GM18951 (cell line): ENCODE results near the gene TMED4.
"Not testable (repeated sequence)": the region's sequence is repeated elsewhere in the genome, so short reads cannot be mapped to it uniquely, and the experiment has no call there.

Experiments used
- POLR2A ChIP-seq: IDR thresholded peaks from 4 replicates; pipeline ENCODE4 v1.6.1; 2011; ENCODE audit warnings: mild to moderate bottlenecking; ENCODE audit not compliant: insufficient read length, insufficient read depth; ENCODE audit errors: extremely low read depth
- in situ Hi-C: fragments of 300-500 bp; cut with MboI; formaldehyde crosslinking; loops from one replicate; pipeline ENCODE4 v1.12.0; 2022; ENCODE audit warnings: low sequenced_read_pairs, mixed read lengths, inconsistent platforms; ENCODE audit not compliant: unreplicated experiment

The TMED4 gene

GRCh38 chr7:44557485-44557884 is 24.5 kb downstream of the TMED4 start:
- in situ Hi-C loops, result no loop called here
- TF ChIP-seq POLR2A, result no peak

DNA sequence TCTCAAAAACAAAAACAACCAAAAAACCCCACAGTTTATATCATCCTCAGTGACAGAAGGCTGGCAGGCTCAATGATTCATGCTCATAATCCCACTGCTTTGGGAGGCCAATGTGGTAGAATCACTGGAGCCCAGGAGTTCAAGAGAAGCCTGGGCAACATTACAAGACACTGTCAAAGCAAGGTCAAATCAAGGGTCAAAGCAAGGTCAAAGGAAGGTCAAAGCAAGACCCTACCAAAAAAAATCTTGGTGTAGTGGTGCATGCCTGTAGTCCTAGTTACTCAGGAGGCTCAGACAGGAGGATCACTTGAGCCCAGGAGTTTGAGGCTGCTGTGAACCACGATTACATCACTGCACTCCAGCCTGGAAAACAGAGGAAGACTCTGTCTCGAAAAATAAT is 26.7 kb downstream of the TMED4 start:
- in situ Hi-C loops, result no loop called here
- TF ChIP-seq POLR2A, result no peak

- in situ Hi-C loops, result not testable (repeated sequence)
Measured at GRCh38 chr7:44552473-44553005, 29.5 kb downstream of the TMED4 start.

GRCh38 chr7:44549457-44549856 is 32.6 kb downstream of the TMED4 start:
- no peak for TF ChIP-seq POLR2A
- in situ Hi-C loops, result no loop called here

DNA sequence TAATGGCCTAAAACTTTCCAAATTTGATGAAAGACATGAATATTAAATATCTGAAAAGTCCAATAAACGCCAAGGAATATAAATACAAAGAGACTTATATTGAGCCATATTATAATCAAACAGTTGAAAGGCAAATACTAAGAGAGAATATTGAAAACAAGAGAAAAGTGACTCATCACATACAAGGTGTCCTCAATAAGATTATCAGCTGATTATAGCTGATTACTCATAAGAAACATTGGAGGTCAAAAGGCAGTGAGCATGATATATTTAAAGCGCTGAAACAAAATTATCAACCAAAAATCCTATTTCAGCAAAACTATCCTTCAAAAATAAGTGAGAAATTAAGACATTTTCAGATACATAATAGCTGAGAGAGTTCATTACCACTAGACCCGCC is 33.1 kb downstream of the TMED4 start:
- no peak for TF ChIP-seq POLR2A
- in situ Hi-C loops, result no loop called here

DNA sequence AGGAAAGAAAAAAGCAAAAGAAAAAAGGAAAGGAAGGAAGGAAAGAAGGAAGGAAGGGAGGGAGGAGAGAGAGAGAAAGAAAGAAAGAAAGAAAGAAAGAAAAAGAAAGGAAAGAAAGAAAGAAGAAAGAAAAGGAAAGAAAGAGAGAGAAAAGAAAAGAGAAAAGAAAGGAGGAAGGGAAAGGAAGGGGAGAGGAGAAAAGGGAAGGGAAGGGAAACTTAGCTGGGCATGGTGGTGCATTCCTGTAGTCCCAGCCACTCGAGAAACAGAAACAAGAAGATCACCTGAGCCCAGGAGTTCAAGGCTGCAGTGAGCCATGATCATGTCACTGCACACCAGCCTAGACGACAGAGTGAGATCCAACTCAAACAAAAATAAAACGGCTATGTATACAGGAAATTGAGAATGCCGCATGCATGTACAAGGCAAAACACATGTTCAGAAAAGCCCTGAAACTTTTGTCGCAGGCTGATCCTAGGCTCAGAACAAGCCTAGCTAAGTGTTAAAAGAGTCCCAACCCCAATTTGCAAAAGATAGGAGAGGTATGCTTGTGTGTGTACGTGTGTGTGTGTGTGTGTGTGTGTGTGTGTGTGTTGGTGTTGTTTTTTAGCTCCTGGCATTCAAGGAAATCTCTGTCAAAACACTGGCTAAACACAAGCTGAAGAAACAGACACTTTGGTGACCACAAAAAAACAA is 34.3 kb downstream of the TMED4 start:
- in situ Hi-C loops, result no loop called here
- TF ChIP-seq POLR2A, result no peak

DNA sequence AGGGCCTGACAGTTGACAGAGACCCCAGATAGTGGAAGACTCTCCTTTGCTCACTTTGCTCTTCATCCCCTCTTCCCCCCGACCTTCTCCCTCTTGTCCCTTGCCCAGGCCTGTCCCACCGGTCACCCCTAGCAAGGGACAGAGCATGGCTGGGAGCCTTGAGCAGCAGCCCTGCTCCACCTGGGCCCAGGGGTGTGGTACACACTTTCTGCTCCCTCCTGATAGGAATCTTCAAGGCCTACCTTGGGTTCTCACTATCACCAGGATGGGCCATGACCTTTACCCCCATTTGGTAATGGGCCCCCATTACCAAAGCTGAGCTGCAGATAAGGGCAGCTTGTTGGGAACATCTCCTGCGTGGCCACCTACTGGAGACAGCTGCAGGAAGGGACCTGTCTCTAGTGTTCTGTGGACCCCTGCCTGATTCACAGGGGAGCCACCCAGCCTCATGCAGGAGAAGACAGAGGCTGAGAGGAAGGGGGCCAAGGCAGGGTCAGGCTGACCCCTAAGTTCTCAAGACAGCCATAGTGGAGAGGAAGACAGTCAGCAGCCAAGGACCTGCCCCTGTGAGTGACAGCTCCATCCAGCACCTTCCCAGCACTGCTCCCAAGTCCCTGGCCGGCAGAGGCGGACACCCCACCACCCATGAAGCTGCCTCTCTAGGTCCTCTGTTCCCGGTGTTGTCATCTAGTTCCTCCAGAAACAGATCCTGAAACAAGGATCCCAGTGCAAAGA is 40.0 kb downstream of the TMED4 start:
- TF ChIP-seq POLR2A, result no peak
- in situ Hi-C loops, result no loop called here

GRCh38 chr7:44541028-44541869 is 40.8 kb downstream of the TMED4 start, which contains the start of gene NPC1L1:
TSS of gene NPC1L1 (minus strand) at chr7:44541330. CDS start at chr7:44541259, 71 bp downstream.
- TF ChIP-seq POLR2A, result no peak
- in situ Hi-C loops, result no loop called here

GRCh38 chr7:44540592-44541027 is 41.4 kb downstream of the TMED4 start:
- in situ Hi-C loops, result no loop called here
- TF ChIP-seq POLR2A, result no peak

DNA sequence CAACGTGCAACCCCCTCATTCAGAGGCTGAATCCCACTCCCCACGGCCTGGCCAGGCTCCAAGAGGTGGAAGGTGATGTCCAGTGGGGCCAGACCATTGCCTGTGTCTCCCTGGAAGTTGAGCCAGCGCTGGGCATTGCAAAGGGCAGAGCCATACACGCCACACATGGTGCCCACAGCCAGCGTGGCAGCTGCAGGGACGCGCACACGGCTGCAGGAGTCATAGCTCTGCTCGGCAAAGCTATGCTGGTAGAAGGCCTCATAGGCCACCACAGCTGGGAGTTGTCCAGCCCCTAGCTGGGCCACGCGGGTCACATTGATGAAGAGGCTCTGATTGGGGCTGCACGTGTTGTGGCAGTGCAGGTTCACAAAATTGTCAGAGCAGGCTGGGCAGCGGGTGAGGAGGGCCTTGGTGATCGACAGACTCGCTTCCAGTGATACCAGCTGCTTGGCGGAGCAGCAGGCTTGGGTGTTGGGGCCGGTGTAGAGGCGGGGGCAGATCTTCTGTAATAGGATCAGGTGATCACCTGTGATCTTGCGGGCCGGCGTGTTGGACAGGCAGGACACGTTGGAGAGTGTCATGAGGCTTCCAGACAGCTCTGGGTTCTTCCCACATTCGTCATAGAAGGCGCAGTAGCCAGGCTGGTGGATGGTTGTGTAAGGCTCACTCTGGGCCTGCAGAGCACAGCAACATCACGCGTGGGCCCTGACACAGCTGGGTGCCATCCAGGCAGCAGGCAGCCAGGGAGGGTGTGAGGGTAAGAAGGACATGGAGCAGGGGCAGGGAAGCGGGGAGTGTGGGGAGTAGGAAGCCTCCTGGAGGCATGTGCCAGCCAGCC is 42.1 kb downstream of the TMED4 start:
- TF ChIP-seq POLR2A, result no peak
- in situ Hi-C loops, result no loop called here

GRCh38 chr7:44538798-44539668 is 43.0 kb downstream of the TMED4 start:
- in situ Hi-C loops, result no loop called here

More at GRCh38 chr7:44538798-44539668, 43.0 kb downstream of the TMED4 start:
- no peak for TF ChIP-seq POLR2A
